Mesenchymal stem cell (in vitro differentiated cells and primary cell): ENCODE data around the gene TMEM117.

Experiments
- DNase-seq: peaks from one replicate; pipeline ENCODE4 v3.0.0-alpha.2; 2013
- H2AFZ ChIP-seq: one replicate; pipeline ENCODE4 v1.6.1; 2013; ENCODE audit warnings: low read depth, mild to moderate bottlenecking, control low read depth, inconsistent platforms, low read length, moderate library complexity
- H2AK5ac ChIP-seq: 2 replicates; pipeline ENCODE4 v1.6.1; 2013; ENCODE audit warnings: low read length, moderate library complexity, mild to moderate bottlenecking, inconsistent platforms; ENCODE audit not compliant: severe bottlenecking
- H2BK120ac ChIP-seq: one replicate; pipeline ENCODE4 v1.6.1; 2013; ENCODE audit warnings: low read depth, mild to moderate bottlenecking, inconsistent platforms, low read length, moderate library complexity
- H2BK12ac ChIP-seq, 2 experiments: one replicate each; pipeline ENCODE4 v1.6.1; 2013; ENCODE audit warnings: inconsistent platforms in 2 of 2, low read length in 2 of 2, mild to moderate bottlenecking in 2 of 2, moderate library complexity in 2 of 2, control low read depth in 1 of 2
- H2BK15ac ChIP-seq: one replicate; pipeline ENCODE4 v1.6.1; 2013; ENCODE audit warnings: mild to moderate bottlenecking, low read depth, inconsistent platforms; ENCODE audit not compliant: poor library complexity, severe bottlenecking
- H2BK5ac ChIP-seq: 2 replicates; pipeline ENCODE4 v1.6.1; 2013; ENCODE audit warnings: low read depth, mild to moderate bottlenecking, low read length, control low read depth, inconsistent platforms; ENCODE audit not compliant: poor library complexity, severe bottlenecking
- H3K14ac ChIP-seq, 2 experiments: one replicate each; pipeline ENCODE4 v1.6.1; 2013; ENCODE audit warnings: inconsistent platforms in 2 of 2, low read length in 2 of 2, control low read depth in 1 of 2, mild to moderate bottlenecking in 1 of 2, moderate library complexity in 1 of 2
- H3K18ac ChIP-seq, 2 experiments: one replicate each; pipeline ENCODE4 v1.6.1; 2013; ENCODE audit warnings: inconsistent platforms in 2 of 2, low read length in 2 of 2, control low read depth in 1 of 2, low read depth in 1 of 2, mild to moderate bottlenecking in 1 of 2
- H3K23ac ChIP-seq, 2 experiments: one replicate each; pipeline ENCODE4 v1.6.1; 2013; ENCODE audit warnings: inconsistent platforms in 2 of 2, low read length in 2 of 2, mild to moderate bottlenecking in 2 of 2, moderate library complexity in 2 of 2, control low read depth in 1 of 2
- H3K27ac ChIP-seq: 2 replicates; pipeline ENCODE4 v1.5.1; 2013; ENCODE audit warnings: mild to moderate bottlenecking, moderate library complexity, low read length, control low read depth, inconsistent platforms; ENCODE audit not compliant: poor library complexity, severe bottlenecking
- H3K27me3 ChIP-seq, 2 experiments: 2 replicates each; pipeline versions ENCODE4 v1.6.1 to v1.7.0; 2013; ENCODE audit warnings: low read length in 2 of 2, mild to moderate bottlenecking in 2 of 2, moderate library complexity in 2 of 2, control low read depth in 1 of 2, inconsistent platforms in 1 of 2; ENCODE audit not compliant: control insufficient read depth in 1 of 2, insufficient read depth in 1 of 2
- H3K36me3 ChIP-seq, 2 experiments: 2 replicates each; pipeline versions ENCODE4 v1.6.1 to v1.7.0; 2013; ENCODE audit warnings: low read length in 2 of 2, control low read depth in 1 of 2, inconsistent platforms in 1 of 2, low read depth in 1 of 2, mild to moderate bottlenecking in 1 of 2; ENCODE audit not compliant: insufficient read depth in 2 of 2, control insufficient read depth in 1 of 2
- H3K4ac ChIP-seq, 2 experiments: one replicate each; pipeline ENCODE4 v1.6.1; 2013; ENCODE audit warnings: inconsistent platforms in 2 of 2, low read length in 2 of 2, mild to moderate bottlenecking in 2 of 2, moderate library complexity in 2 of 2, control low read depth in 1 of 2, low read depth in 1 of 2
- H3K4me1 ChIP-seq: 2 replicates; pipeline ENCODE4 v1.6.1; 2013; ENCODE audit warnings: low read depth, low read length, control low read depth; ENCODE audit not compliant: control insufficient read depth, insufficient read depth
- H3K4me2 ChIP-seq: 2 replicates; pipeline ENCODE4 v1.6.1; 2013; ENCODE audit warnings: low read length, mild to moderate bottlenecking, inconsistent platforms; ENCODE audit not compliant: poor library complexity, severe bottlenecking
- H3K4me3 ChIP-seq, 2 experiments: 2 replicates each; pipeline versions ENCODE4 v1.5.1 to v1.7.0; 2013; ENCODE audit warnings: low read length in 2 of 2, mild to moderate bottlenecking in 2 of 2, control low read depth in 1 of 2, low read depth in 1 of 2; ENCODE audit not compliant: insufficient read depth in 1 of 2
- H3K79me1 ChIP-seq: replicated peaks from 2 replicates; pipeline ENCODE4 v1.6.1; 2013; ENCODE audit warnings: mild to moderate bottlenecking, control low read depth, low read length, inconsistent platforms; ENCODE audit not compliant: poor library complexity, severe bottlenecking
- H3K9ac ChIP-seq: 2 replicates; pipeline ENCODE4 v1.7.0; 2013; ENCODE audit warnings: mild to moderate bottlenecking, low read length, moderate library complexity
- H3K9me3 ChIP-seq: 2 replicates; pipeline ENCODE4 v1.7.0; 2013; ENCODE audit warnings: mild to moderate bottlenecking, low read length; ENCODE audit not compliant: control insufficient read depth
- H4K8ac ChIP-seq: one replicate; pipeline ENCODE4 v1.6.1; 2013; ENCODE audit warnings: inconsistent platforms, mild to moderate bottlenecking, low read length, moderate library complexity
- H4K91ac ChIP-seq: one replicate; pipeline ENCODE4 v1.6.1; 2013; ENCODE audit warnings: mild to moderate bottlenecking, low read length, inconsistent platforms
- WGBS: methylation state at CpG from one replicate; pipeline ENCODE4 v1.1.7; 2013; ENCODE audit warnings: mixed read lengths; 5-methylcytosine and 5-hydroxymethylcytosine counted together

The TMEM117 gene

DNA sequence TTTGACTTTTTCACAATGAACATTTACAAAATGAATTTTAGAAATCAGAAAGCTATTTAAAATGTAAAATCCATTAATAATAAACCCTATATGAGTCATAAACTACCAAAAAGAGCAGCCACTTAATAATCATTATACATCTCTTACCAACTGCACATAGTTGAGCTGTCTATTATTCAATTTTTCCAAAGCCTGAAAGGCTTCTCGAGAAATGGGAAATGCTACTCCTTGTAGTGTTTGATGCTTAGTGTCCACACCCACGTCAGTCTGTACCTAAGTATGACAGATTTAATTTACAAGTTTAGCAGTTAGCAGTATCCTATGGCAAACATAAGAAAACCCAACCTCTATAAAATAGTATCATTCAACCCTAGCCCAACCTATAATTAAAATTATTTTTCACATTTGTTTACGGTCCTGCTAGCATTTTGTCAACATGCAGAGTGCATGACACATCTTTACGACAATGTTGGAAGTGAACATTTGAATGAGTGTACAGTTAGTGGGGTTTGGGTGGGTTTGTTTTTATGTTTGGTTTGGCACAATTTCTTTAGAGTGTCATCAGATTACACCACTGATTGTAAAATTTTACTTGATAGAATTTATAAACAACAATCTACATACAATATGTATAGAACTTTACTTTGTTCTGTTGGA is 38.2 kb upstream of the TMEM117 start:
- H2BK15ac ChIP-seq = no peak overlapping the region
- peaks cover 9 to 84% of the 10 kb centered on the region in 2 experiments for H3K36me3 ChIP-seq
- no peak overlapping the region for H3K14ac ChIP-seq
- H2AK5ac ChIP-seq = no peak overlapping the region
- H3K4ac ChIP-seq = no peak overlapping the region
- H2BK5ac ChIP-seq = no peak overlapping the region
- peaks cover 3% of the 10 kb centered on the region for H3K79me1 ChIP-seq
- 93% methylated on average over 4 of the region's 4 CpGs for WGBS
- no peak for DNase-seq
- no peak overlapping the region for H2BK12ac ChIP-seq
- no peak overlapping the region for H3K27ac ChIP-seq
- H3K18ac ChIP-seq = no peak overlapping the region
- H3K4me2 ChIP-seq = no peak overlapping the region
- no peak overlapping the region for H3K23ac ChIP-seq
- H3K9me3 ChIP-seq = no peaks in the 10 kb centered on the region
- H3K4me3 ChIP-seq = no peak overlapping the region
- H4K91ac ChIP-seq = no peak overlapping the region
- no peak overlapping the region for H2AFZ ChIP-seq
- no peaks in the 10 kb centered on the region for H3K4me1 ChIP-seq
- no peak overlapping the region for H4K8ac ChIP-seq
- no peak overlapping the region for H3K9ac ChIP-seq
- no peak overlapping the region for H2BK120ac ChIP-seq
- no peaks in the 10 kb centered on the region for H3K27me3 ChIP-seq

DNA sequence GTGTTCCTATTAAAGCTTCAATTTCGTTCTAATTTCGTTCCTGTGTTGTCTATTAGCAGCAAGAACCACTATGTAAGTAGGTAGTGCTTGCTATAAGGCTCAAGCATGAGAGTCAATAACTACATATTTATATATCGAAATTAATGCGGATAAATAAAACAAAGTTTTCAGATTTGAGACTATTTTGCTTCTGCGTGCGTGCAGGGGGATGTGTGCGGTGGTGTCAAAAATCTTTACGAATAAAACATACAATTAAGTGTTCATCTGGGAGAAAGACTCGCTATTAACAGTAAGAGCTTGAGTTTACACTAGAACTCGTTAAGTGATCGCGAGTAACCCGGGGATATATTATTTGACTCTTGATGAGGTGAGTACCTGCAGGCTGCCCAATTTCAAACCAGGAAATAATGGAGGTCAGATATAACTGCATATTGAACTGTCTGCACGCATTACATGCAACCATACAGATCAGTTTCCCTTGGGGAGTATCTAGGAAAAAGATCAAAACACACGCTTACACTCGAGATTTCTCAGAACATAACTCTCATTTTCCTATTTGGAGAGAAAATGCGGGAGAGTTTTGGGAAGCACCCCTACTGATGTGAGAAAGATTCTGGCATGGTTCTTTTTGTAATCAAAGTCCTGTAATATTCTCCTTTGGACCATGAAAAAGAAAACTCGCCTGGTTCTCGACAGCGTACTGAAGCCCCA is 30.6 kb upstream of the TMEM117 start:
- Histone ChIP-seq H2BK5ac (peak overlapping the region; percentile 73), H2BK12ac (no peak overlapping the region), H3K9ac (peak overlapping the region; percentile 95), H3K27me3 (no peaks in the 10 kb centered on the region), H2BK120ac (no peak overlapping the region), H3K9me3 (no peaks in the 10 kb centered on the region), H4K91ac (no peak overlapping the region), H3K14ac (no peak overlapping the region), H3K18ac (peak overlapping the region in 1 of 2 experiments; percentile 96), H3K4ac (no peak overlapping the region), H2AFZ (no peak overlapping the region), H2AK5ac (peak overlapping the region; percentile 8), H3K79me1 (peaks cover 3% of the 10 kb centered on the region), H3K36me3 (peaks cover 6 to 32% of the 10 kb centered on the region in 2 experiments), H3K27ac (peak overlapping the region; percentile 44), H3K4me2 (peak overlapping the region; percentile 78), H3K23ac (no peak overlapping the region), H2BK15ac (peak overlapping the region; percentile 94), H4K8ac (no peak overlapping the region), H3K4me3 (peak overlapping the region; percentile 89 to 91), H3K4me1 (no peaks in the 10 kb centered on the region)
- DNase-seq = no peak
- WGBS = 28% methylated on average over 12 of the region's 20 CpGs

DNA sequence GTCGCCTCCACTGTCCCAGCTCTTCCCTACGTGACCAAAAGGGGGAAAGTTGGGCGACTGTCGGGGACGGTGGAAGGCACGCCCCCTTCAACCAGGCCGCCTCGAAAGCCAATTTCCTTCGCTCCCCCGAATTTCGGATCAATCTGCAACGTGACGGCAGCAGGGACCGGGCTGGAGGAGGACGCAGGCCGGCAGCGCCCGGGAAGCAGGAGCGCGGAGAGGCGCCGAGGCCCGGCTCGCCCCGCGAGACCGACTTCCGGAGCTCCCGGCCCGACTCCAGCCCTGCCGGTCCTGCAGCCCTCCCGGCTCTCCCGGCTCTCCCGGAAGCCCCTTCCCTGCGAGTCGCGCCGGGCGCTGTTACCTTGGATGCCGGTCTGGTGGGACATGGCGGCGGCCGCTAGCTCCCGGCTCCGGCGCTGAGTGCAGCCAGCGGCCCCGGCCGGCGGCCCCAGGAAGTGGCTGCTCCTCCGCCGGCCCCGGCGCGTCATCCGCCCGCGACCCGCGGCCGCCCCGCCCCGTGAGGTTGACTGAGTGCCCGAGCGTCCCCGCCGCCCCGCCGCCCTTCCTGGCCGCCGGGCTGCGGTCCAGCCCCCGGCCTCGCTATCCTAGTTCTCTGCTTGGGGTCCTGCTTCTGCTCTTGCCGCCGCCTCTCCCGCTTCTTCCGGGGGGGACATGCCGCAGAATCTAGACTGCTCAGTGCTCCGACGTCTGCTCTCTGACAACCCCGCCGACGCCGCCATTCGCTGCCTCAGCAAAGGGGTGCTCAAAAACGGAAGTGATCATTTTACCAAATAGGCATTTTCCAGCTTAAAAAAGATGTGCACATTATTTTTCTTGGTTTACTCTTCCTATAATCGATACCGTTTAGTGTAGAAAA is 29.8 kb upstream of the TMEM117 start, which contains the start of gene TWF1:
TSS of gene TWF1 (minus strand) at position 458 of the 877 bp plus-strand sequence. CDS start at position 386, 72 bp downstream.
- H3K4ac ChIP-seq = peak within 1 kb of the TSS; percentile 95
- H3K27me3 ChIP-seq = no peaks in the 10 kb centered on the region
- H3K4me1 ChIP-seq = no peaks in the 10 kb centered on the region
- H2BK12ac ChIP-seq = peak within 1 kb of the TSS in 1 of 2 experiments; percentile 54
- DNase-seq = peak; percentile 85
- H3K18ac ChIP-seq = peak within 1 kb of the TSS; percentile 93 to 96
- peak within 1 kb of the TSS; percentile 98 for H2BK5ac ChIP-seq
- H3K14ac ChIP-seq = peak within 1 kb of the TSS in 1 of 2 experiments; percentile 97
- peaks cover 3 to 24% of the 10 kb centered on the region in 2 experiments for H3K36me3 ChIP-seq
- H2BK15ac ChIP-seq = peak within 1 kb of the TSS; percentile 96
- no peaks in the 10 kb centered on the region for H3K9me3 ChIP-seq
- under 1% methylated on average over 69 of the region's 89 CpGs for WGBS
- H2BK120ac ChIP-seq = peak within 1 kb of the TSS; percentile 79
- peak within 1 kb of the TSS; percentile 8 for H2AK5ac ChIP-seq
- H3K9ac ChIP-seq = peak within 1 kb of the TSS; percentile 95
- H2AFZ ChIP-seq = peak within 1 kb of the TSS; percentile 91
- no peaks in the 10 kb centered on the region for H3K79me1 ChIP-seq
- peak within 1 kb of the TSS in 1 of 2 experiments; percentile 59 for H3K23ac ChIP-seq
- peak within 1 kb of the TSS; percentile 78 for H3K4me2 ChIP-seq
- H3K4me3 ChIP-seq = peak within 1 kb of the TSS; percentile 89 to 91
- H4K8ac ChIP-seq = peak within 1 kb of the TSS; percentile 98
- peak within 1 kb of the TSS; percentile 94 for H3K27ac ChIP-seq
- peak within 1 kb of the TSS; percentile 83 for H4K91ac ChIP-seq
